Ovary (tissue), 9 donors: ENCODE measurements around the gene PLCB2. TPM values are rescaled to one million over a fixed set of nuclear protein-coding genes. Genes with fewer than 3 reads are reported as not detected.

Source experiments
- DNase-seq, 5 donors: peaks; one replicate each; pipeline ENCODE4 v3.0.0-alpha.2; 2019 to 2020
- H3K27ac ChIP-seq, 2 donors: fragments of 200-600 bp; one replicate each; pipeline versions ENCODE4 v1.5.1 to v1.8.0; 2019 to 2022
- H3K27me3 ChIP-seq: fragments of 200-600 bp; one replicate; pipeline ENCODE4 v1.8.0; 2022
- H3K36me3 ChIP-seq: fragments of 200-600 bp; sonication (generic); one replicate; pipeline ENCODE4 v1.5.1; 2019
- H3K4me1 ChIP-seq: one replicate; pipeline ENCODE4 v1.8.1; 2013; ENCODE audit warnings: mild to moderate bottlenecking, moderate library complexity; ENCODE audit not compliant: insufficient read depth
- H3K4me3 ChIP-seq: fragments of 200-600 bp; sonication (generic); one replicate; pipeline ENCODE4 v1.5.1; 2017
- H3K9me3 ChIP-seq, 2 donors: fragments of 200-600 bp in 1 of 2; sonication (generic) in 1 of 2; one replicate each; pipeline versions ENCODE4 v1.5.1 to v1.8.1; 2013 to 2019; ENCODE audit warnings: mild to moderate bottlenecking in 1 of 2, moderate library complexity in 1 of 2
- EP300 ChIP-seq: sonication (generic); formaldehyde crosslinking; IDR thresholded peaks from one replicate; pipeline ENCODE4 v1.6.1; 2017; ENCODE audit warnings: antibody characterized with exemption
- POLR2A ChIP-seq: fragments of 450-650 bp; IDR thresholded peaks from one replicate; pipeline ENCODE4 v1.6.1; 2017; ENCODE audit warnings: antibody characterized with exemption, mild to moderate bottlenecking, moderate library complexity
- WGBS, 3 donors: extraction: QIAGEN DNeasy Blood & Tissue Kit in 1 of 3; methylation state at CpG; one replicate each; pipeline versions ENCODE4 v1.1.5 to v1.1.7; 2013 to 2017; 5-methylcytosine and 5-hydroxymethylcytosine counted together
- intact Hi-C, 4 donors: fragments of 100-400 bp; cut with DNase I; formaldehyde crosslinking; loops; one replicate each; pipeline versions ENCODE4 v1.11.0 to v1.15.1; 2022 to 2023
- polyA plus RNA-seq, 2 donors: library from polyadenylated mRNA; stranded (reverse); fragments of 200-250 nt in 1 of 2; fragments of 350-450 nt in 1 of 2; fragmentation: Illumina TruSeq in 1 of 2; extraction: RNeasy Lipid Tissue Mini Kit (QIAGEN cat#74804) in 1 of 2; gene quantifications; one replicate each; pipeline ENCODE4 v1.2.3, GENCODE V29; 2013 to 2014
- total RNA-seq, 7 donors: library from RNA; depleted of rRNA in 2 of 7; stranded (reverse); fragments of >200 nt in 2 of 7; fragmentation: NEBNext Ultra II Directional in 3 of 7; extraction: Animal tissue kit (Norgen Biotek cat#: 25700) in 3 of 7; gene quantifications; one replicate each; pipeline versions ENCODE4 v1.1.0 to v1.2.4, GENCODE V29; 2016 to 2023
- TF ChIP-seq, protein P1 (sequence below), 3 donors: fragments of 450-650 bp in 2 of 3; fragments of 200-600 bp in 1 of 3; IDR thresholded peaks; one replicate each; pipeline versions ENCODE4 v1.5.1 to v1.8.0; 2016 to 2022; ENCODE audit warnings: antibody characterized with exemption in 3 of 3, mild to moderate bottlenecking in 1 of 3
- donor health status: DM: no; HTN: no; CAD: no; lungs with moderate emphysema.
- donor health status: DM: no; HTN: no; CAD: no.
- donor health status: Bipolar disorder and iron deficiency.
- donor health status: DM: yes; HTN: yes; CAD: no.
- donor health status: DM: no; HTN: no; CAD: no.
- donor health status: DM: yes; HTN: yes; CAD: no.

Gene PLCB2
- total and polyA plus RNA-seq, 9 donors: 1.9 to 13.9 (median 6.0) TPM

DNA sequence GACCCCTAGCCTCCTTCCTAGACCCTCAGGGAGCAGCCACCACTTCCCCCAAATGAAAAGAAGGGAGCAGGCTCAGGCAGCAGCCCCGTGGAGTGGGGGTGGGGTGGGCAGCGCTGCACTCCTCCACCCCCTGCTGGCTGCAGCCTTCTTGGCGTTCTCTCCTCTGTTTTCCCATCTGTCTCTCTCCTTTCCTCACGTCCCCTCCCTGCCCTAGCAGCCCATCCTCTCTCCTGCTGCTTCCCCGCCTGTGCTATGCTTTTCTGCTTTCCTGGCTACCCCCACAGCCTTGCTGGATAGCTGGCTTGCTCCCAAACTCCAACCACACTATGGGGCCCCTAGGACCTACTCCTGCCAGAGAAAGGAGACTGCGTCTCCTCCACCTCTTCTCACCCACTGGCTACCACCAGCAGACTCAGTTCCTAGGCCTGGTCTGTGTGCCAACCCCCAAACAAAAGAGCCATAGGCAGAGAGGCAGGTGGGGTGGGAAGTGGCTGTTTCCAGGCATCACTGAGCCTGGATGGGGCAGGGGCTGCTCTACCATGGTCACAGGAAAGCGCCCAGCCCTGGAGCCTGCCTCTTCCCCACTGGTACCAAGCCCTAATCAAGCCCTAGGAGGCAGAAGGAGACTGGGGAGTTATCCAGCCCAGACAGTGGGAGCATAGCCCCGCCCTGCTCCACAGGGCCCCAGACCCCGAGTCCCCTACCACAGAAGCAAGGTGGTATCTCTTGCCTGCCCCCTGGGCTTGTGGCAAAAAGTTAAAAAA, 46.9 kb upstream of the PLCB2 start:
- Histone ChIP-seq H3K4me3 (no peak overlapping the region), H3K9me3 (no peaks in the 10 kb centered on the region), H3K27me3 (no peaks in the 10 kb centered on the region), H3K27ac (no peak overlapping the region), H3K36me3 (no peaks in the 10 kb centered on the region), H3K4me1 (no peaks in the 10 kb centered on the region)
- TF ChIP-seq, protein P1, sequence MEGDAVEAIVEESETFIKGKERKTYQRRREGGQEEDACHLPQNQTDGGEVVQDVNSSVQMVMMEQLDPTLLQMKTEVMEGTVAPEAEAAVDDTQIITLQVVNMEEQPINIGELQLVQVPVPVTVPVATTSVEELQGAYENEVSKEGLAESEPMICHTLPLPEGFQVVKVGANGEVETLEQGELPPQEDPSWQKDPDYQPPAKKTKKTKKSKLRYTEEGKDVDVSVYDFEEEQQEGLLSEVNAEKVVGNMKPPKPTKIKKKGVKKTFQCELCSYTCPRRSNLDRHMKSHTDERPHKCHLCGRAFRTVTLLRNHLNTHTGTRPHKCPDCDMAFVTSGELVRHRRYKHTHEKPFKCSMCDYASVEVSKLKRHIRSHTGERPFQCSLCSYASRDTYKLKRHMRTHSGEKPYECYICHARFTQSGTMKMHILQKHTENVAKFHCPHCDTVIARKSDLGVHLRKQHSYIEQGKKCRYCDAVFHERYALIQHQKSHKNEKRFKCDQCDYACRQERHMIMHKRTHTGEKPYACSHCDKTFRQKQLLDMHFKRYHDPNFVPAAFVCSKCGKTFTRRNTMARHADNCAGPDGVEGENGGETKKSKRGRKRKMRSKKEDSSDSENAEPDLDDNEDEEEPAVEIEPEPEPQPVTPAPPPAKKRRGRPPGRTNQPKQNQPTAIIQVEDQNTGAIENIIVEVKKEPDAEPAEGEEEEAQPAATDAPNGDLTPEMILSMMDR (IDR thresholded peaks at IDR 0.05): no peak
- TF ChIP-seq EP300 (no peak), POLR2A (no peak)
- intact Hi-C loops: loop anchor here in 1 of 4 donors (5.0 kb wide), 1 partner anchor 32 kb away; the partner anchor contains the start of gene INAFM2
- 31 to 37% (median 32%) methylated on average over 9 of the region's 9 CpGs for WGBS, 3 donors
- peak in 2 of 5 donors; percentile 42 to 74 for DNase-seq

DNA sequence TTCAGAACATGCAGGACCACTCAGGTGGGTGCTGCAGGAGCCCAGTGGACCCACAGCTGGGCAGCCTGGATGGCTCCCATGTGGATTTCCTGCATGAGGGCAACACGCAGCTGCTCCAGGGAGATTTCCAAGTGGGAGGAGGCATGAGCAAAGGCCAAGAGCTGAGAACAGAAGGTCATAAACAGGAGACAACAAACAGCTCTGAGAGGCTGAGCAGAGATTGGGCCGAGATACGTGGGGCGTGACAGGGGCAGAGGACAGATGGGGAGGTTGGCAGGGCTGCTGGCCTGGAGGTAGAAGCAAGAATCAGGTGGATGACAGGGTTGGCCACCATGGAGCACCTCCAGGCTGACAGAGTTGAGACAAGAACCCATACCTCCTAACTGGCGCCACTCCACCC, 46.0 kb upstream of the PLCB2 start:
- Histone ChIP-seq H3K4me3 (no peak overlapping the region), H3K36me3 (no peaks in the 10 kb centered on the region), H3K4me1 (no peaks in the 10 kb centered on the region), H3K27me3 (no peaks in the 10 kb centered on the region), H3K27ac (no peak overlapping the region), H3K9me3 (no peaks in the 10 kb centered on the region)
- intact Hi-C loops: no loop called here
- no peak for TF ChIP-seq EP300
- TF ChIP-seq, protein P1 (IDR thresholded peaks at IDR 0.05): no peak
- TF ChIP-seq POLR2A: no peak
- DNase-seq: peak in 1 of 5 donors; percentile 44
- 56 to 65% (median 59%) methylated on average over 5 of the region's 5 CpGs for WGBS, 3 donors

DNA sequence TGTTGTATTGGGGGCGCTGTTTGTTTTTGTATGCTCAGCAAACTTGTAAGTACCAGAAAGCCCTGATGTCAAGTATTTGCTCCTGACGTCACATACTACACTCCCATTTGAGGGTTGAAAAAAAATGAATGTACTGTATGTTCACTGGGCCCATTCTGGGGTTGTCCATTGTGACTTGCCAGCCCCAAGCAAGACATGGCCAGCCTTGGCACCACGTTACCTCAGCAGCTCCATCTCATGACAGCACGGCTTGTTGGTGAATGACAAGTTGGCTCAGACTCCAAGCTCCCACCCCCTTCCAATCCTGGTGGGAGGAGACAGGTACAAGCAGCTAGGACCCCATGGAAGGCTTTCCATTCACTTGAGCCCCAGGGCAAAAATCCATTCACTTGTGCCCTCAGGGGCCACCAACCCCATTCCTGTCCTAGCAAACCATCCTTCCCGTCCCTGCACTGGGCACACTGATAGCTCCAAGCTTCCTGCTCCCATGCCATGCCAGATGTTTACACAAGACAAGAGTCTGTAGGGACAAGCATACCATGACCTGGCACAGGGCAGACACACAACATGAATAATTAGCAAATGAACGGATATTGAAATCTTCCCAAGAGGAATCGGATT, 44.7 kb upstream of the PLCB2 start:
- no peak for TF ChIP-seq POLR2A
- TF ChIP-seq EP300: no peak
- TF ChIP-seq, protein P1 (IDR thresholded peaks at IDR 0.05): no peak
- Histone ChIP-seq H3K27ac (no peak overlapping the region), H3K4me3 (peak overlapping the region; percentile 4), H3K4me1 (no peaks in the 10 kb centered on the region), H3K9me3 (no peaks in the 10 kb centered on the region), H3K27me3 (no peaks in the 10 kb centered on the region), H3K36me3 (no peaks in the 10 kb centered on the region)
- intact Hi-C loops: no loop called here
- DNase-seq: no peak
- 76 to 85% (median 82%) methylated on average over 7 of the region's 7 CpGs for WGBS, 3 donors

DNA sequence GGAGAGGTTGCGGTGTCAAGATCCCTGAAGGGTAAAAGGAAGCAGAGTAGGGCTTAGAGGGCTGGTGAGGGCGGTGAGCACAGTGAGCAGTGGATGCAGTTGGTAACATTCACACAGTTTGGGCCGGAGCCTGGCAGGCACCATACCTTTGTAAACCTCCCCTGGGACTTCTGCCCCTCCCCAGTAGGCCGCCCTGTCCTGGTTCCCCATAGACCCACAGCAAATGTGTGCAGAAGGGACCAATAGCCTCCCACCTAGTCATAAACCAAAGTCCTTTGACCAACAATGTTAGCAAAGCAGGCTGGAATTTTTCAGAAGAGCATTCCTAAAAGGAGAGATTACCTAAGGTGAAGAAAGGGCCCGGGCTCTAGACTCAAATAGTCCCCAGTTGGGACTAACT, 41.4 kb upstream of the PLCB2 start:
- 87 to 93% (median 90%) methylated on average over 5 of the region's 5 CpGs for WGBS, 3 donors
- Histone ChIP-seq H3K27me3 (no peaks in the 10 kb centered on the region), H3K4me3 (no peak overlapping the region), H3K27ac (no peak overlapping the region), H3K36me3 (no peaks in the 10 kb centered on the region), H3K4me1 (peaks cover 2% of the 10 kb centered on the region), H3K9me3 (no peaks in the 10 kb centered on the region)
- intact Hi-C loops: loop anchor here in 1 of 4 donors (10.0 kb wide), 1 partner anchor 244 kb away; the partner anchor contains the start of gene BMF
- DNase-seq: no peak
- TF ChIP-seq EP300 (no peak), POLR2A (no peak)
- TF ChIP-seq, protein P1 (IDR thresholded peaks at IDR 0.05): no peak
